ENCODE data around the gene SFXN5.

Gene SFXN5

GRCh38 chr2:72932045-72932740, 139.3 kb downstream of the SFXN5 start:
- H3K36me3 ChIP-seq (ENCODE audit: control insufficient read depth, insufficient read depth, low read length): no peaks in the 10 kb centered on the region
- no peak overlapping the region for H3K9ac ChIP-seq (ENCODE audit: low read length)
- peaks cover 9% of the 10 kb centered on the region for H3K27me3 ChIP-seq (ENCODE audit: control insufficient read depth, insufficient read depth, low read length)
- H3K4me3 ChIP-seq (ENCODE audit: low read length): no peak overlapping the region
- H3K4me1 ChIP-seq (ENCODE audit: control insufficient read depth, insufficient read depth, low read length): no peaks in the 10 kb centered on the region
- no peak overlapping the region for H3K27ac ChIP-seq (ENCODE audit: low read depth, low read length)

GRCh38 chr2:72931280-72931910, 140.1 kb downstream of the SFXN5 start:
- H3K9ac ChIP-seq (ENCODE audit: low read length): no peak overlapping the region
- no peak overlapping the region for H3K27ac ChIP-seq (ENCODE audit: low read depth, low read length)
- H3K27me3 ChIP-seq (ENCODE audit: control insufficient read depth, insufficient read depth, low read length): peaks cover 14% of the 10 kb centered on the region
- H3K36me3 ChIP-seq (ENCODE audit: control insufficient read depth, insufficient read depth, low read length): no peaks in the 10 kb centered on the region
- no peaks in the 10 kb centered on the region for H3K4me1 ChIP-seq (ENCODE audit: control insufficient read depth, insufficient read depth, low read length)
- no peak overlapping the region for H3K4me3 ChIP-seq (ENCODE audit: low read length)

- Histone ChIP-seq H3K9ac (ENCODE audit: low read length) (no peak overlapping the region), H3K36me3 (ENCODE audit: control insufficient read depth, insufficient read depth, low read length) (no peaks in the 10 kb centered on the region), H3K27ac (ENCODE audit: low read depth, low read length) (no peak overlapping the region), H3K4me3 (ENCODE audit: low read length) (no peak overlapping the region), H3K4me1 (ENCODE audit: control insufficient read depth, insufficient read depth, low read length) (no peaks in the 10 kb centered on the region), H3K27me3 (ENCODE audit: control insufficient read depth, insufficient read depth, low read length) (peaks cover 28% of the 10 kb centered on the region)
These were observed 142.5 kb downstream of the SFXN5 start for GRCh38 chr2:72929010-72929409.

GRCh38 chr2:72927619-72928550, 143.6 kb downstream of the SFXN5 start:
- peaks cover 37% of the 10 kb centered on the region for H3K27me3 ChIP-seq (ENCODE audit: control insufficient read depth, insufficient read depth, low read length)
- H3K27ac ChIP-seq (ENCODE audit: low read depth, low read length): no peak overlapping the region
- no peaks in the 10 kb centered on the region for H3K36me3 ChIP-seq (ENCODE audit: control insufficient read depth, insufficient read depth, low read length)
- H3K9ac ChIP-seq (ENCODE audit: low read length): no peak overlapping the region
- no peak overlapping the region for H3K4me3 ChIP-seq (ENCODE audit: low read length)
- H3K4me1 ChIP-seq (ENCODE audit: control insufficient read depth, insufficient read depth, low read length): no peaks in the 10 kb centered on the region

GRCh38 chr2:72926811-72927465, 144.6 kb downstream of the SFXN5 start:
- Histone ChIP-seq H3K27me3 (ENCODE audit: control insufficient read depth, insufficient read depth, low read length) (peaks cover 45% of the 10 kb centered on the region), H3K36me3 (ENCODE audit: control insufficient read depth, insufficient read depth, low read length) (no peaks in the 10 kb centered on the region), H3K9ac (ENCODE audit: low read length) (no peak overlapping the region), H3K4me3 (ENCODE audit: low read length) (no peak overlapping the region), H3K4me1 (ENCODE audit: control insufficient read depth, insufficient read depth, low read length) (no peaks in the 10 kb centered on the region), H3K27ac (ENCODE audit: low read depth, low read length) (no peak overlapping the region)

GRCh38 chr2:72926368-72926767, 145.1 kb downstream of the SFXN5 start:
- Histone ChIP-seq H3K4me3 (ENCODE audit: low read length) (no peak overlapping the region), H3K36me3 (ENCODE audit: control insufficient read depth, insufficient read depth, low read length) (no peaks in the 10 kb centered on the region), H3K4me1 (ENCODE audit: control insufficient read depth, insufficient read depth, low read length) (no peaks in the 10 kb centered on the region), H3K9ac (ENCODE audit: low read length) (no peak overlapping the region), H3K27ac (ENCODE audit: low read depth, low read length) (no peak overlapping the region), H3K27me3 (ENCODE audit: control insufficient read depth, insufficient read depth, low read length) (peaks cover 51% of the 10 kb centered on the region)

- peaks cover 60% of the 10 kb centered on the region for H3K27me3 ChIP-seq (ENCODE audit: control insufficient read depth, insufficient read depth, low read length)
- H3K36me3 ChIP-seq (ENCODE audit: control insufficient read depth, insufficient read depth, low read length): no peaks in the 10 kb centered on the region
- H3K9ac ChIP-seq (ENCODE audit: low read length): no peak overlapping the region
- no peak overlapping the region for H3K27ac ChIP-seq (ENCODE audit: low read depth, low read length)
- H3K4me3 ChIP-seq (ENCODE audit: low read length): no peak overlapping the region
- no peaks in the 10 kb centered on the region for H3K4me1 ChIP-seq (ENCODE audit: control insufficient read depth, insufficient read depth, low read length)
These were observed 146.1 kb downstream of the SFXN5 start for GRCh38 chr2:72925328-72925943.

- Histone ChIP-seq H3K9ac (ENCODE audit: low read length) (no peak overlapping the region), H3K36me3 (ENCODE audit: control insufficient read depth, insufficient read depth, low read length) (no peaks in the 10 kb centered on the region), H3K4me3 (ENCODE audit: low read length) (no peak overlapping the region), H3K27ac (ENCODE audit: low read depth, low read length) (no peak overlapping the region), H3K4me1 (ENCODE audit: control insufficient read depth, insufficient read depth, low read length) (no peaks in the 10 kb centered on the region), H3K27me3 (ENCODE audit: control insufficient read depth, insufficient read depth, low read length) (peaks cover 68% of the 10 kb centered on the region)
These were observed 146.9 kb downstream of the SFXN5 start for GRCh38 chr2:72924353-72925240.

GRCh38 chr2:72923833-72924352, 147.6 kb downstream of the SFXN5 start:
- H3K27me3 ChIP-seq (ENCODE audit: control insufficient read depth, insufficient read depth, low read length): peaks cover 71% of the 10 kb centered on the region
- no peaks in the 10 kb centered on the region for H3K4me1 ChIP-seq (ENCODE audit: control insufficient read depth, insufficient read depth, low read length)
- H3K27ac ChIP-seq (ENCODE audit: low read depth, low read length): no peak overlapping the region
- no peak overlapping the region for H3K4me3 ChIP-seq (ENCODE audit: low read length)
- no peak overlapping the region for H3K9ac ChIP-seq (ENCODE audit: low read length)
- H3K36me3 ChIP-seq (ENCODE audit: control insufficient read depth, insufficient read depth, low read length): no peaks in the 10 kb centered on the region

- Histone ChIP-seq H3K4me1 (ENCODE audit: control insufficient read depth, insufficient read depth, low read length) (peaks cover 4% of the 10 kb centered on the region), H3K36me3 (ENCODE audit: control insufficient read depth, insufficient read depth, low read length) (no peaks in the 10 kb centered on the region), H3K9ac (ENCODE audit: low read length) (no peak overlapping the region), H3K27ac (ENCODE audit: low read depth, low read length) (no peak overlapping the region), H3K27me3 (ENCODE audit: control insufficient read depth, insufficient read depth, low read length) (peaks cover 73% of the 10 kb centered on the region), H3K4me3 (ENCODE audit: low read length) (no peak overlapping the region)
These were observed 149.7 kb downstream of the SFXN5 start for GRCh38 chr2:72921853-72922252.
